ENCODE measurements around the gene SLC28A3.

Gene SLC28A3

GRCh38 chr9:84327184-84327583, 13.4 kb downstream of the SLC28A3 start:
- H3K4me3 ChIP-seq (ENCODE audit: low read depth, low read length) = no peak overlapping the region
- TF ChIP-seq CTCF (IDR thresholded peaks at IDR 0.05; ENCODE audit: borderline replicate concordance, insufficient read depth, low read depth, low read length) = no peak

GRCh38 chr9:84325347-84325973, 15.1 kb downstream of the SLC28A3 start:
- no peak overlapping the region for H3K4me3 ChIP-seq (ENCODE audit: low read depth, low read length)
- TF ChIP-seq CTCF (IDR thresholded peaks at IDR 0.05; ENCODE audit: borderline replicate concordance, insufficient read depth, low read depth, low read length) = no peak

GRCh38 chr9:84324811-84325210, 15.7 kb downstream of the SLC28A3 start:
- TF ChIP-seq CTCF (IDR thresholded peaks at IDR 0.05; ENCODE audit: borderline replicate concordance, insufficient read depth, low read depth, low read length) = no peak
- H3K4me3 ChIP-seq (ENCODE audit: low read depth, low read length) = no peak overlapping the region

- TF ChIP-seq CTCF (IDR thresholded peaks at IDR 0.05; ENCODE audit: borderline replicate concordance, insufficient read depth, low read depth, low read length) = no peak
- no peak overlapping the region for H3K4me3 ChIP-seq (ENCODE audit: low read depth, low read length)
These were observed 16.7 kb downstream of the SLC28A3 start for GRCh38 chr9:84323858-84324257.

- no peak for TF ChIP-seq CTCF (IDR thresholded peaks at IDR 0.05; ENCODE audit: borderline replicate concordance, insufficient read depth, low read depth, low read length)
- H3K4me3 ChIP-seq (ENCODE audit: low read depth, low read length) = no peak overlapping the region
These were observed 17.7 kb downstream of the SLC28A3 start for GRCh38 chr9:84322828-84323227.

GRCh38 chr9:84320231-84320630, 20.3 kb downstream of the SLC28A3 start:
- no peak overlapping the region for H3K4me3 ChIP-seq (ENCODE audit: low read depth, low read length)
- no peak for TF ChIP-seq CTCF (IDR thresholded peaks at IDR 0.05; ENCODE audit: borderline replicate concordance, insufficient read depth, low read depth, low read length)

- no peak overlapping the region for H3K4me3 ChIP-seq (ENCODE audit: low read depth, low read length)
These were observed 20.9 kb downstream of the SLC28A3 start for GRCh38 chr9:84319632-84320031.

More at GRCh38 chr9:84319632-84320031, 20.9 kb downstream of the SLC28A3 start:
- TF ChIP-seq CTCF (IDR thresholded peaks at IDR 0.05; ENCODE audit: borderline replicate concordance, insufficient read depth, low read depth, low read length) = no peak
